ENCODE data around the gene NPW.

GRCh38 chr16:1984347-1985225 is 35.0 kb upstream of the NPW start:
- TF ChIP-seq CTCF (IDR thresholded peaks at IDR 0.05) = no peak
- TF ChIP-seq POLR2A (IDR thresholded peaks at IDR 0.05) = no peak
- TF ChIP-seq POLR2AphosphoS5 (IDR thresholded peaks at IDR 0.05) = no peak

All from breast epithelium (tissue), 3 donors.